ENCODE results near the gene PLGLB2.
A peak's percentile ranks its signal among the peaks of the same experiment; 100 is the strongest.
"Not testable (repeated sequence)": the region's sequence is repeated elsewhere in the genome, so short reads cannot be mapped to it uniquely, and the experiment has no call there.

GRCh38 chr2:87745353-87745951 lies 2.4 kb upstream of the PLGLB2 start:
- not testable (repeated sequence) for TF ChIP-seq POLR2A, EP300 (IDR thresholded peaks at IDR 0.05)
- TF ChIP-seq, protein P1, sequence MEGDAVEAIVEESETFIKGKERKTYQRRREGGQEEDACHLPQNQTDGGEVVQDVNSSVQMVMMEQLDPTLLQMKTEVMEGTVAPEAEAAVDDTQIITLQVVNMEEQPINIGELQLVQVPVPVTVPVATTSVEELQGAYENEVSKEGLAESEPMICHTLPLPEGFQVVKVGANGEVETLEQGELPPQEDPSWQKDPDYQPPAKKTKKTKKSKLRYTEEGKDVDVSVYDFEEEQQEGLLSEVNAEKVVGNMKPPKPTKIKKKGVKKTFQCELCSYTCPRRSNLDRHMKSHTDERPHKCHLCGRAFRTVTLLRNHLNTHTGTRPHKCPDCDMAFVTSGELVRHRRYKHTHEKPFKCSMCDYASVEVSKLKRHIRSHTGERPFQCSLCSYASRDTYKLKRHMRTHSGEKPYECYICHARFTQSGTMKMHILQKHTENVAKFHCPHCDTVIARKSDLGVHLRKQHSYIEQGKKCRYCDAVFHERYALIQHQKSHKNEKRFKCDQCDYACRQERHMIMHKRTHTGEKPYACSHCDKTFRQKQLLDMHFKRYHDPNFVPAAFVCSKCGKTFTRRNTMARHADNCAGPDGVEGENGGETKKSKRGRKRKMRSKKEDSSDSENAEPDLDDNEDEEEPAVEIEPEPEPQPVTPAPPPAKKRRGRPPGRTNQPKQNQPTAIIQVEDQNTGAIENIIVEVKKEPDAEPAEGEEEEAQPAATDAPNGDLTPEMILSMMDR (IDR thresholded peaks at IDR 0.05): not testable (repeated sequence)
- peak in 1 of 2 donors; percentile 25 for TF ChIP-seq POLR2AphosphoS5 (IDR thresholded peaks at IDR 0.05)
